ENCODE data around the gene AHRR.

AHRR gene

GRCh38 chr5:429453-430188, 108.1 kb downstream of the AHRR start:
- H3K9me3 ChIP-seq (ENCODE audit: insufficient read depth, low read depth, low read length): no peaks in the 10 kb centered on the region
- H3K9ac ChIP-seq (ENCODE audit: low read depth, low read length): no peak overlapping the region
- H3K27ac ChIP-seq (ENCODE audit: low read length): no peak overlapping the region
- H3K4me3 ChIP-seq (ENCODE audit: low read length): no peak overlapping the region
- H3K27me3 ChIP-seq (ENCODE audit: insufficient read depth, low read length): no peaks in the 10 kb centered on the region
- no peaks in the 10 kb centered on the region for H3K4me1 ChIP-seq (ENCODE audit: insufficient read depth, low read length)
- no peaks in the 10 kb centered on the region for H3K36me3 ChIP-seq (ENCODE audit: insufficient read depth, low read depth, low read length)

GRCh38 chr5:430214-430925, 108.9 kb downstream of the AHRR start:
- Histone ChIP-seq H3K36me3 (ENCODE audit: insufficient read depth, low read depth, low read length) (no peaks in the 10 kb centered on the region), H3K4me3 (ENCODE audit: low read length) (no peak overlapping the region), H3K27ac (ENCODE audit: low read length) (no peak overlapping the region), H3K4me1 (ENCODE audit: insufficient read depth, low read length) (no peaks in the 10 kb centered on the region), H3K27me3 (ENCODE audit: insufficient read depth, low read length) (no peaks in the 10 kb centered on the region), H3K9ac (ENCODE audit: low read depth, low read length) (no peak overlapping the region), H3K9me3 (ENCODE audit: insufficient read depth, low read depth, low read length) (no peaks in the 10 kb centered on the region)

- Histone ChIP-seq H3K4me1 (ENCODE audit: insufficient read depth, low read length) (no peaks in the 10 kb centered on the region), H3K27me3 (ENCODE audit: insufficient read depth, low read length) (no peaks in the 10 kb centered on the region), H3K36me3 (ENCODE audit: insufficient read depth, low read depth, low read length) (no peaks in the 10 kb centered on the region), H3K9ac (ENCODE audit: low read depth, low read length) (no peak overlapping the region), H3K4me3 (ENCODE audit: low read length) (no peak overlapping the region), H3K27ac (ENCODE audit: low read length) (no peak overlapping the region), H3K9me3 (ENCODE audit: insufficient read depth, low read depth, low read length) (no peaks in the 10 kb centered on the region)
Measured at GRCh38 chr5:431001-431710, 109.6 kb downstream of the AHRR start.

- Histone ChIP-seq H3K9me3 (ENCODE audit: insufficient read depth, low read depth, low read length) (no peaks in the 10 kb centered on the region), H3K27ac (ENCODE audit: low read length) (no peak overlapping the region), H3K36me3 (ENCODE audit: insufficient read depth, low read depth, low read length) (no peaks in the 10 kb centered on the region), H3K4me1 (ENCODE audit: insufficient read depth, low read length) (no peaks in the 10 kb centered on the region), H3K4me3 (ENCODE audit: low read length) (no peak overlapping the region), H3K9ac (ENCODE audit: low read depth, low read length) (no peak overlapping the region), H3K27me3 (ENCODE audit: insufficient read depth, low read length) (no peaks in the 10 kb centered on the region)
Measured at GRCh38 chr5:431711-432050, 110.2 kb downstream of the AHRR start.

- Histone ChIP-seq H3K27ac (ENCODE audit: low read length) (no peak overlapping the region), H3K4me3 (ENCODE audit: low read length) (no peak overlapping the region), H3K9ac (ENCODE audit: low read depth, low read length) (no peak overlapping the region), H3K4me1 (ENCODE audit: insufficient read depth, low read length) (no peaks in the 10 kb centered on the region), H3K36me3 (ENCODE audit: insufficient read depth, low read depth, low read length) (no peaks in the 10 kb centered on the region), H3K27me3 (ENCODE audit: insufficient read depth, low read length) (no peaks in the 10 kb centered on the region), H3K9me3 (ENCODE audit: insufficient read depth, low read depth, low read length) (no peaks in the 10 kb centered on the region)
Measured at GRCh38 chr5:432201-432927, 110.8 kb downstream of the AHRR start.

GRCh38 chr5:432928-433791, 111.6 kb downstream of the AHRR start:
- H3K9me3 ChIP-seq (ENCODE audit: insufficient read depth, low read depth, low read length): no peaks in the 10 kb centered on the region
- H3K36me3 ChIP-seq (ENCODE audit: insufficient read depth, low read depth, low read length): no peaks in the 10 kb centered on the region
- H3K4me3 ChIP-seq (ENCODE audit: low read length): no peak overlapping the region
- no peak overlapping the region for H3K9ac ChIP-seq (ENCODE audit: low read depth, low read length)
- no peak overlapping the region for H3K27ac ChIP-seq (ENCODE audit: low read length)
- H3K4me1 ChIP-seq (ENCODE audit: insufficient read depth, low read length): no peaks in the 10 kb centered on the region
- H3K27me3 ChIP-seq (ENCODE audit: insufficient read depth, low read length): no peaks in the 10 kb centered on the region

GRCh38 chr5:433836-434235, 112.3 kb downstream of the AHRR start:
- Histone ChIP-seq H3K36me3 (ENCODE audit: insufficient read depth, low read depth, low read length) (no peaks in the 10 kb centered on the region), H3K4me3 (ENCODE audit: low read length) (no peak overlapping the region), H3K27me3 (ENCODE audit: insufficient read depth, low read length) (no peaks in the 10 kb centered on the region), H3K9ac (ENCODE audit: low read depth, low read length) (no peak overlapping the region), H3K4me1 (ENCODE audit: insufficient read depth, low read length) (no peaks in the 10 kb centered on the region), H3K27ac (ENCODE audit: low read length) (no peak overlapping the region), H3K9me3 (ENCODE audit: insufficient read depth, low read depth, low read length) (no peaks in the 10 kb centered on the region)

- no peaks in the 10 kb centered on the region for H3K9me3 ChIP-seq (ENCODE audit: insufficient read depth, low read depth, low read length)
- no peak overlapping the region for H3K9ac ChIP-seq (ENCODE audit: low read depth, low read length)
- H3K4me1 ChIP-seq (ENCODE audit: insufficient read depth, low read length): no peaks in the 10 kb centered on the region
Measured at GRCh38 chr5:434443-435146, 113.1 kb downstream of the AHRR start.

GRCh38 chr5:435156-435790, 113.8 kb downstream of the AHRR start:
- H3K27me3 ChIP-seq (ENCODE audit: insufficient read depth, low read length): no peaks in the 10 kb centered on the region
- no peaks in the 10 kb centered on the region for H3K9me3 ChIP-seq (ENCODE audit: insufficient read depth, low read depth, low read length)
- no peaks in the 10 kb centered on the region for H3K36me3 ChIP-seq (ENCODE audit: insufficient read depth, low read depth, low read length)
- no peak overlapping the region for H3K9ac ChIP-seq (ENCODE audit: low read depth, low read length)
- no peak overlapping the region for H3K4me3 ChIP-seq (ENCODE audit: low read length)
- no peak overlapping the region for H3K27ac ChIP-seq (ENCODE audit: low read length)
- H3K4me1 ChIP-seq (ENCODE audit: insufficient read depth, low read length): no peaks in the 10 kb centered on the region

More at GRCh38 chr5:434443-435146, 113.1 kb downstream of the AHRR start:
- no peaks in the 10 kb centered on the region for H3K36me3 ChIP-seq (ENCODE audit: insufficient read depth, low read depth, low read length)
- no peak overlapping the region for H3K27ac ChIP-seq (ENCODE audit: low read length)
- no peak overlapping the region for H3K4me3 ChIP-seq (ENCODE audit: low read length)
- no peaks in the 10 kb centered on the region for H3K27me3 ChIP-seq (ENCODE audit: insufficient read depth, low read length)

- Histone ChIP-seq H3K4me1 (ENCODE audit: insufficient read depth, low read length) (no peaks in the 10 kb centered on the region), H3K27me3 (ENCODE audit: insufficient read depth, low read length) (no peaks in the 10 kb centered on the region)
Measured at GRCh38 chr5:435961-436640, 114.6 kb downstream of the AHRR start.

More at GRCh38 chr5:435961-436640, 114.6 kb downstream of the AHRR start:
- H3K27ac ChIP-seq (ENCODE audit: low read length): no peak overlapping the region
- H3K9ac ChIP-seq (ENCODE audit: low read depth, low read length): no peak overlapping the region
- no peaks in the 10 kb centered on the region for H3K9me3 ChIP-seq (ENCODE audit: insufficient read depth, low read depth, low read length)
- H3K36me3 ChIP-seq (ENCODE audit: insufficient read depth, low read depth, low read length): no peaks in the 10 kb centered on the region
- no peak overlapping the region for H3K4me3 ChIP-seq (ENCODE audit: low read length)

Measured in iPS-20b (cell line).